GM21528 (cell line): ENCODE measurements around the gene CDK3.

Experiments
- ATAC-seq: cut with Tn5 transposase; IDR thresholded peaks from one replicate; pipeline ENCODE4 v1.9.1; 2021; ENCODE audit warnings: mild to moderate bottlenecking, moderate library complexity; ENCODE audit not compliant: unreplicated experiment, low FRiP score

Gene CDK3

DNA sequence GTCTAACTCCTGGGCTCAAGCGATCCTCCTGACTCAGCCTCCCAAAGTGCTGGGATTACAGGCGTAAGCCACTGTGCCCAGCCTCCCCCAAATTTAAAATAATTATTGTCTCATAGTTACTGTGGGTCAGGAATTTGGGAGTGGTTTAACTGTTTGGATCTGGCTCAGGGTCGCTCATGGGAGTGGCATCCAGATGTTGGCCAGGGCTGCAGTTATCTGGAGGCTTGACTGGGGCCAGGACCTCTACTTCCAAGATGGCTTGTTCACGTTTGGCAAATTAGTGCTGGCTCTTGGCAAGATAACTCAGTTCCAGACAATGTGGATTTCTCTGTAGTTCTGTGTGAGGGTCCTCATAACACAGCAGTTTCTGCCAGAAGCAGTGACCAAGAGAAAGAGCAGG lies 13.6 kb upstream of the CDK3 start:
- ATAC-seq: no peak

DNA sequence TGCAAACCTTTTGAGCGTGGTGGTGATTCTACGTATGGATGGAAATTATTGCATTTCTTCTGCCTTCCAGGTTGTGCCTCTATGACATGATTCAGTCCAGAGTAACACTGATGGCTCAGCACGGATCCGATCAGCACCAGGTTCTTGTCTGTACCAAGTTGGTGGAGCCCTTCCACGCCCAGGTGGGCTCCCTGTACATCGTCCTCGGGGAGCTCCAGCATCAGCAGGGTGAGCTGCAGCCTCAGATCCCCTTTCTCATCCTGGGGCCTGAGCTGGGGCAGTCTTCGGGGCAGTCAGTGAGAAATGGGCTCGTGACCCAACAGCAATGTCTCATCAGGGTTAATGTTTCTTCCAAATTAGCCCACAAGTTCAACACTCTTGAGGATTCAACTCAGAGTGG lies 9.3 kb upstream of the CDK3 start:
- ATAC-seq: no peak

DNA sequence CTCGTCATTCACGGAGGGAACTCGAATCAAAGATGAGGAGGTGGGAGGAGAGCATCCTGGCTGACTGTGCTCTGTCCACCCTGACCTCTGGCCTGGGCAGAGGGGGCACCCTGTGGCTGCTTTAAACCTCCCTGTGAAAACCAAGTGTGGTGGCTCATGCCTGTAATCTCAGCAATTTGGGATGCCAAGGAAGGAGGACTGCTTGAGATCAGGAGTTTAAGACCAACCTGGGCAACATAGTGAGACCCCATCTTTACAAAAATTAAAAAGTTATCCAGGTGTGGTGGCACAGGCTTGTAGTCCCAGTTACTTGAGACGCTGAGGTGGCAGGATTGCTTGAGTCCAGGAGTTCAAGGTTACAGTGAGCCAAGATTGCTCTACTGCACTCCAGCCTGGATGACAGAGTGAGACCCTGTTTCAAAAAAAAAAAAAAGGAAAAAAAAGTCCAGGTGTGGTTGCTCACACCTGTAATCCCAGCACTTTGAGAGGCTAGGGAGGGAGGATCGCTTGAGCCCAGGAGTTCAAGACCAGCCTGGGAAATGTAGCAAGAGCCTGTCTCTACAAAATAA lies 5.8 kb upstream of the CDK3 start:
- ATAC-seq: no peak

DNA sequence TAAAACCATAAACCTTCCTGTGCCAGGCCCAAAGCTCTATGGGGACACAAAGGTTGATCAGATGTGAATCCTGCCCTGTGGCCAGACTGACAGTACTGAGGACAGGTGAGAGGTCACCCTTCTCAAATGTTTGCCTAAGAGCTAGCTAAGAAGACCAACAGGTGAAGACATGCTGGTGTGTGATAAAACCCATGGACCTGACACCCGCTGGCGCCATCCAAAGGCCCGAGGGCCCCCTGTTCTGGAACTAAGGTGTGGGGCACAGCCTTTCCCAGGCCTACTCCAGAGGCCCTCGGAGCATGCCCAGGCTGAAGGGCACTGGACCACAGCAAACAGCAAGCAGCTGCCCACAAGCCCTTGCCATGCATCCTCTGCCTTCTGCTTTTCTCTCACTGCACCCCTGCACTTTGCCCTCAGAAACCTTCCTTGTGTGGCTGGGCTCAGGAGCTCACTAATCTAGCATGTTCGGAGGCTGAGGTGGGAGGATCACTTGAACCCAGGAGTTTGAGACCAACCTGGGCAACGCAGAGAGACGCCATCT lies 5.2 kb upstream of the CDK3 start:
- no peak for ATAC-seq

DNA sequence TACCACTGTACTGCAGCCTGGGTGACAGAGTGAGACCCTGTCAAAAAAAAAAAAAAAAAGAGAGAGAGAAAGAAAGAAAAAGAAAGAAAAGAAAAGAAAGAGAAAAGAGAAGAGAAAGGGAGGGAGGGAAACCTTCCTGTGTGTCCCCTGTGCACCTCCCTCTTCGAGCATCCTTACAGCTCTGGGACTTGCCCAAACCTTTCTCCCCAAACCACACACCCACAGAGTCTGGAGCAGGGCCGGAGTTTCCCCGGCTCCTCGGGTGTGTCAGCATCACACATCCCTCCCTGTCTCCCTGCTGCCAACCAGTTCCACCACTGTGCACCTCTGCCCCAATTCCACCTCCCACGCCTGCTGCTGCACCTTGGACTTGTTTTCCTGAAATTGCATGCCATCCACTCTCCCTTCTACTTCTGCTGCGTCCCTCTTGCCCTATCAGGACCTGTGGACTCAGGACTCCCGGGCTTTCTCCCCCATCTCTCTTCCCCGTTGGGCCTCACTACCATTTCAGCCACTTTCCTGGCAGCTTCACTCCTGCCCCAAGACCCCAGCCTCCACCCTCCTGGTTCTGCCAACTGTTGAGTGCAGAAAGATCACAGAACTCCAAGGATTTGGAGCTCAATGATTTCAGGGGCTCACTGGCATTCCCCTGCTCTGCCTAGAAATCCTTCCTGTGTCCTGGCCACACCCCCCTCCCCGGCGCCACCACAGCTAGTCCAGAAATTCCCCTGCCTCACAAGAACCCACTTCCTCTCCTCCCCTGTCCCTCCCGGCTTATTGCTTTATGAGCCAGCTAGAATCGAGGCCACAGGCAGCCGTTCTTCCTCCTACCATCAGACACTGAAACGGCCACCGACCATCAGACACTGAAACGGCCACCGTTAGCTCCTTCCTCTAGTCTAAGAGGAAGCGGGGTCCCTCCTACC lies 3.7 kb upstream of the CDK3 start:
- no peak for ATAC-seq

DNA sequence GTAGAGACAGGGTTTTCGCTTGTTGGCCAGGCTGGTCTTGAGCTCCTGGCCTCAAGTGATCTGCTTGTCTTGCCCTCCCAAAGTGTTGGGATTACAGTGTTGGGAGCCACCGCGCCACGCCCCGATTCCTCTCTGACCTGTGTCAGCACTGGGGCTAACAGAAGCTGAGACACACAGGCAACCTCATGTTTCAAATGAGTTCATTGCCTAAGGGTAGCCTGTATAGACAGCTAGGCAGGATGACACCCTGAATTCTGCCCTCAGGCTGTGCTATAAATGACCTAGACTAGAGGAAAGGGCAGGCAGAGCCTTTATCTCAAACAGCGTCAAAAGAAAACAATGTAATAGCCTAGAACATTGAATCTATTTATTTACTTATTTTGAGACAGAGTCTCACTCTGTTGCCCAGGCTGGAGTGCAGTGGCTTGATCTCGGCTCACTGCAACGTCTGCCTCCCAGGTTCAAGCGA lies 2.3 kb upstream of the CDK3 start:
- ATAC-seq: no peak

DNA sequence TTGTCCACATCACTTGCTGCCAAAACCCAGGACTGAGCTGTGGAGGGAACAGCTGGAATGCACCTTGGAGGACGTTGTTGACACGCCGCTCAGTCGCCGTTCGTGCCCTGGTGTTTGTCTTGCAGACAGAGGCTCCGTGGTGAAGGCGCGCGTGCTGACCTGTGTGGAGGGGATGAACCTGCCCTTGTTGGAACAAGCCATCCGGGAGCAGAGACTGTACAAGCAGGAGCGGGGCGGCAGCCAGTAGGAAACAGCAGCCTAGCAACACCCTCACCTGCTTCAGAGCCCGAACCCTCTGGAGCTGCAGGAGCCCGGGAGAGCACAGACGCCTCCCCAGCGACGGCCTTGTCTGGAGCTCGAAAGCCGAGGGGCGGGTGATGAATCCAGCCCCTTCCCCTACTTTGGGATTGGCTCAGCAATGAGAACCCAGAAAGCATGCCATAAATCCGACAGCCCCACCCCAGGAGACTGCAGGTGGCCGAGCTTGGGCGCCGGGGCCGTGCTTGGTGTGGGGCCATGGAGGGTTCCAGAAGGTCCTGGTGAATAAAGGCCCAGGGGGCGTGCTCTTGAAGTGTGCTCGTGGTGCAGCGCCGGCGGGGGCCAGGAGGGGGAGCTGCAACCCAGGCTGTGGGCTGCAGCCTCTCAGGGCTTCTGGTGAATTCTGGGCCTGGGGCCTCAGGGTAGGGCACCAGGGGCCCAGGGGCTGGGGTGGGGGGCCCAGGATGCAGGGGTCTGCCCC lies 470 bp upstream of the CDK3 start:
- no peak for ATAC-seq

DNA sequence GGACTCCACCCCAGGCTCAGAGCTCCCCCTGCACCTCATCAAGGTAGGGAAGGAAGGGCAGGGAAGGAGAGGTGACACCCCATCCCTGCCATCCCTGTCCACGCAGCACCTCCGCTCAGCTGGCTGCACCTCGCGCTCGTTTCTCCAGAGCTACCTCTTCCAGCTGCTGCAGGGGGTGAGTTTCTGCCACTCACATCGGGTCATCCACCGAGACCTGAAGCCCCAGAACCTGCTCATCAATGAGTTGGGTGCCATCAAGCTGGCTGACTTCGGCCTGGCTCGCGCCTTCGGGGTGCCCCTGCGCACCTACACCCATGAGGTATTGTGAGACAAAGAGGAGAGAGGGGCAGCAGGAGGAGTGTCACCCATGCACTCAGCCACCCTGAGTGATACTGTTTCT lies 1.4 kb downstream of the CDK3 start:
- ATAC-seq: no peak

DNA sequence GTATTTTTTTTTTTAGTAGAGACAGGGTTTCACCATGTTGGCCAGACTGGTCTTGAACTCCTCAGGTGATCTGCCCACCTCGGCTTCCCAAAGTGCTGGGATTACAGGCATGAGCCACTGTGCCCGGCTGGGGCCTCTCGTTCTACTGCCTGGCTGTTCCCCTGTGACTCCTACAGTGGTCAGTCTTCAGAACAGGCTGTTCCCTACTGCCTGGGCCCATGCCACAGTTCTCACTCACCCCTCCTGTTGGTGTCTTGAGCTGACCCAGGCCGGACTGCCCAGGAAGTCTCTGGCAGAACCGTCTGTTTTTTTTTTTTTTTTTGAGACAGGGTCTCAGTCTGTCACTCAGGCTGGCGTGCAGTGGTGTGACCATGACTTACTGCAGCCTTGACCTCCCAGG lies 3.3 kb downstream of the CDK3 start:
- ATAC-seq: no peak

DNA sequence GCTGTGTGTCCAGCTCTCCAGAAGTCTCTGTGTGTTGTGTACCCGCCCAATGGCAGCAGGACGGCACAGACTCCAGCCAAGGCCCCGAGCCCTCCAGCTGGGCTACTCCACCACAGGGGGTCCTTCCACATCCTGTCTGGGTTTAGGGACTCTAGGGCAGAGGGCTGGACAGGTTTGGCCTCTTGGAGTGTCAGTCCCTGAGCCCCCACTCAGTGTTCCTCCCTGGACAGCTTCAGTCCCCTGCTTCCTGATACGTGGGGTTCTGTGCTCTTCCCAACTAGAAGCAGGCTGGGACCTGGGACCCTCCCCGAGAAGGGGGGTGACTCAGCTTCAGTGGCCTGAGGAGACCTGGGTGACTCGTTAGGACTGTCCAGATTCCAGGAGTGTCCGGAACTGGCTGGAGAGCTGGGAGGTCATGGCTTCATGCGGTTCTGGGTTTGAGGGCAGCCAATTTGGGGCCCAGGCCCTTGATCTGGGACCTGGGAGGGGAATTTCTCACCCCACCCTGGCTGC lies 4.2 kb downstream of the CDK3 start:
- ATAC-seq: no peak

DNA sequence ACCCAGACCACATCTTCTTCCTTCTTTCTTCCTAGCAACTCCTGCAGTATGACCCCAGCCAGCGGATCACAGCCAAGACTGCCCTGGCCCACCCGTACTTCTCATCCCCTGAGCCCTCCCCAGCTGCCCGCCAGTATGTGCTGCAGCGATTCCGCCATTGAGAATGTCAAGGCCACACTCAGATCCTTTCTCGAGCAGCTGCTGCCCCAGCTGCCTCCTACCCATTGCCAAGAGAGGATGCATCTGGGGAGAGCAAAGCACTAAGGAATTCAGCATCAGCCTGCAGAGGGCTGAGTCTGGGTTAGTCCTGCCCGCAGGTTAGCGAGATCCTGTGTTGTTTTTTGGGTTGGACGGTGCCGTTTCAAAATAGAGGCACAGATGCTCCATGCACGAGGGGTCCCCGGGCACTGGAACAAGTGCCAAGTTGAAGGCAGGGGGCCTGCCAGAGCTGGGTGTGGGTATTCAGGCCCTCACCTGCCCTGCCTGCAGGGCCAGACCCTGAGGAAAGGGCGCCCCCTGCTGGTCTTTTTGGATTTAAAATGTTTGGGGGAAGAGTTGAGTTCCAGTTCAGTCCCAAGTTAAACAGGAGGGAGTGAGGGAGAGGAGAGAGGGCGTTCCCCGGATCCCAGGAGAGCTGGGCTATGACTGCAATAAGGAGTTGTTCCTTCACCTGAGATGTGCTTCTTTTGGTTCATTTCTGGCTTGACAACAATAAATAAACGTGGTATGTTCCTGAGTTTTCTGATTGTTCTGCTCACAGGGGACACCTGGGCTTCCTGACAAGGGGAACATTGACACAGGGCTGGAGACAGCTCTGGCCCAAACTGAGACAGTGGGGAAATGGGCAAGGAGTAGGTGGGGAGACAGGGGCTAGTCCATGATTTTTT lies 4.9 kb downstream of the CDK3 start:
- ATAC-seq: no peak

DNA sequence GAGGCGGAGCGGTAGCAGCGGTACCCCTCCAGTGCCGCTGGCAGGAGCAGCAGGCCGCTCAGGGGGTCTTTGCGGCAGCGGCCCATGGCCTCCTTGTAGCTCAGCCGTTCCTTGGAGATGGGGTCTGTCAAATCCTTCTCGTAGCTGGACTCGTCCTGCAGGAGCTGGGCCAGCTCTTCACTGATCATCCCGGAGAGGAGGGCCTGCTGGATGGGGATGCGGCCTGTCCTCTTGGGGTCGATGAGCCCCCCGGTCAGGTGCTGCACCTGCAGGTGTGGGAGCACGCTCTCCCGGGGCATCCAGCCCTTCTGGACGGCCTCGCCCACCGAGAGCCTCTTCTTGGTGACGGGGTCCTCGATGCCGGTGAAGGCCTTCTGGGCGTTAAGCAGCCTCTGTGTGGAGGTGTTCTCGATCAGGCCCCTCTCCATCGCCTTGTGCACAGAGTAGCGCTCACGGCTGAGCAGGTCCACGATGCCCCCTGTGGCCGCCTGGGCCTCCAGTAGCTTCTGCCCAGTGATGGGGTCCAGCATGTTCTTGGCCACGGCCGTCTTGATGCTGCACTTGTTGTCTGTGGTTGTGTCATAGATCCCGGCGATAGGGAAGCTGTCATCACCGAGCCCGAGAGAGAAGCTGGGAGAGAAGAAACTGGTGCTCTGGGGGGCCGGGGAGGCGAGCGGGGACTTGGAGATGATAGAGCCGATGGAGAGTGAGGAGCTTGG lies 6.6 kb downstream of the CDK3 start:
- no peak for ATAC-seq

DNA sequence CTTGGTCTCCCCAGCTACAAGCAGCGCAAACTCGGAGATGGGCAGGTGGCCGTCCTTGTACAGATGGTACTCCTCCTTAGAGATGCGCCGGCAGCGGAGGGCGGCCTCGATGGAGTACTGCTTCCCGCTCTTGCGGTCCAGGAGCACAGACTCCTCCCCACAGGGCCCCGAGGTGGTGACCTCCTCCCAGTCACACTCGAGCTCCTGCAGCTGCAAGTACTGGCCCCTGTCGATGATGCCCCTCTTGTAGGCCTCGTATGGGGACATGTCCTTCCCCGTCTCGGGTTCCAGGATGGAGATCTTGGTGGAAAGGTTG lies 7.2 kb downstream of the CDK3 start:
- ATAC-seq: no peak

DNA sequence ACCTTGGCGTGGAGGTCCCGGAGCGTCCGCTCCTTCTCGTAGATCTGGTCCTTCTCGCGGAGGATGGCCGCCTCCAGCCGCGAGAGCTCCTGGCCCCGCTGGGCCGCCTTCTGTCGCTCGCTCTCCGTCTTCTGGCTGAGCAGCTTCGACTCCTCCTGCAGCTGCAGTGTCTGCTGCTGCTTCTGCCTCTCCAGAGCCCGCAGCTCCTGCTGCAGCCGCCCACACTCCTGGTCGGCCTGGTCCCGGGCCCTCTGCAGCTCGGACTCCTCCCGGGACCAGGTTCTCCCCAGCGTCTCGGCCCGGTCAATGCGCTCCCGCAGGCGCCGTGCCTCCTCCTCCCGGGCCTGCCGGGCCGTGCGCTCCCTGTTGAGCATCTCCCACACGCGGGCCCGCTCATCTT lies 7.6 kb downstream of the CDK3 start:
- ATAC-seq: no peak

DNA sequence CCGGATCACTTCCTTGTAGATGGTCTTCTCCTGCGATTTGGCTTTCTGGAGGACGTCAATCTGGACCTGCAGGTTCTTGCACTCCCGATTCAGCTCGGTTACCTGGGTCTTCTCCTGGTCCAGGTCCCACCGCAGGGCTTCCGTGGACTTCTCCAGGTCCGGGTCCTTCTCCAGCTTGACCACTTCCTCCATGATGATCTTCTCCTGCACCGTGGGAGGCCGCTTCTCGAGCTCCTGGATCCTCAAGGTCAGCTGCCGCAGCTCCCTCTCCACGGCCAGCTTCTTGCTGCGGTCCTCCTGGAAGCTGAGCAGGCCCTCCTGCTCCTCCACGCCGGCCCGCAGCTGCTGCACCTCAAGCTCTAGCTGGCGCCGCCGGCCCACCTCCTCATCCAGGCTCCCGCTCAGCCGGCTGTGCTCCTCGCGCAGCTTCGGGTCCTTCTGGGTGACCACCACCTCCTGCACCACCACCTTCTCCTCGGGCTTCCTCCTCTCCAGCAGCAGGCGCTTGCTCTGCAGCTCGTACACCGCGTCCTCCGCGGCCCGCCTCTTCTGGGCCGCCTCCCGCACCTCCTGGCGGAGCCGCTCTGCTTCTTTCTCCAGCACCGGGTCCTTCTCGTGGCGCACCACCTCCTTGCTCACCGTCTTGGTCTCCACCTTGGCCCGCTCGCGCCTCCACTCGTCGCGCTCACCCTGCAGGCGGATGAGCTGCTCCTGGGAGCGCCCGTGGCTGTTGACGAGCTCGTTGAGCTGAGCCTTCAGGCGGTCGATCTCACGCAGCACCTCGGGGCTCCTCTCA lies 8.2 kb downstream of the CDK3 start:
- no peak for ATAC-seq

DNA sequence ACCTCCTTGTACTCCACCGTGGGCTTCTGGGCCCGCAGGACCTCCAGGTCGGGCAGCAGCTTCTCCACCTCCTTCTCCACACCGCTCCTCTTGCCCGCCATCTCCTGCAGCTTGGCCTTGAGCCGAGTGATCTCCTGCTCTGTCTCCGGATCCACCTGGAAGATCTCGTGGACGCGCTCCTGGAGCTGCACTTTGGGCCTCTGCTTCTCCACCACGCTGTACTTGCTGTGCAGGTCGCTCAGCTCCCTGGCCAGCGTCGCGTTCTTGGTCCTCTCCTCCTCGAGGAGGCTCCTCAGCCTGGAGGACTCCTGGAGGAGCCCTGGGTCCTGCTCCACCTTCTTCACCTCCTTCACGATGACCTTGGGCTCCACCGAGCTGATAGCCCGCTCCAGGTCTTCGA lies 8.8 kb downstream of the CDK3 start:
- ATAC-seq: no peak

DNA sequence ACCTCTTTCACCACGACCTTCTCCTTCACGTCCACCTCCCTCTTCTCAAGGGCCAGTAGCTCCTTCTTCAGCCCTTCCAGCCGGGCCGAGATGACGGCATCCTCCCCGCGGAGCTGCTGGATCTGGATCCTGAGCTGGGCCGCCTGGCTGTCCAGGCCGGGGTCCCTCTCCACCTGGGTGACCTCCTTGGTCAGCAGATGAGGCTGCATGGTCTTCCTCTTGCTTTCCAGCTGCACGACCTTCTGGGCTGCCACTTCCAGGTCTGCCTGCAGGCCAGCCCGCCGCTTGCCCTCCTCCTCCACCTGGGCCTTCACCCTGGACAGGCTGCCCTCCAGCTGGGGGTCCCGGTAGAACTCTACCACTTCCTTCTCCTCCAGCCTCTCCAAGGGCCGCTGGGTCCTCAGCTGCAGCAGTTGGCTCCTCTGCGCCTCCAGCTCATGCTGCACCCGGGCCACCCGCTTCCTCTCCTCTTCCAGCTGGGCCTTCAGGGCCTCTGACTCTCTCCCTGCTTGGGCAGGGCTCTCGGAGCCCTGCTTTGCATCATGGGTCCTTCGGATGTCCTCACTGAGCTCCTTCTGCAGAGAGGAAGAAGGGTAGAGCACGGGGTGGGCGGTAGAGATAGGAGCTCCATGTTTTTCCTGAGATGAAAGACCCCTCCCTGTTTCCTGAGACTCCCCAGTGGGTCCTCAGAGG lies 9.5 kb downstream of the CDK3 start:
- no peak for ATAC-seq

DNA sequence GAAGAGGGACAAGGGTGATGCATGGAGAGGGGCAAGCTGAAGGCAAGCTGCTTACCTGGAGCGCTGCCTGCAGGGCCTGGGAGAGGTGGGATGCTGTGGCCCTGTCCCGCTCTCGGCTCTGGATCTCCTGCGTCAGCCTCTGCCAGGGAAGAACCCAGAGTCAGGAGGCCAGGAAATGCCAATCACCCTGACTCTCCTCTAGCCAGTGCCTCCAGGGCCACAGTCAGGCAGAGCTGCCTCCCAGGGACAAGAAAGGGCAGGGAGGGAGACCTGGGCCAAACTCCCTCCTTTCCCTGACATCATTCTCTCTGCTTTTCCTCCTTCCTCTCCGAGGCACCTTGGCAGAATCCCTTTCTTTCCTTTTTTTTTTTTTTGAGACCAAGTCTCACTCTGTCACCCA lies 11.3 kb downstream of the CDK3 start:
- no peak for ATAC-seq
